Measurements from ENCODE around the gene SLC7A5.
"Not testable (repeated sequence)": the region's sequence is repeated elsewhere in the genome, so short reads cannot be mapped to it uniquely, and the experiment has no call there.

The SLC7A5 gene

GRCh38 chr16:87816507-87817100 lies 52.7 kb downstream of the SLC7A5 start:
- Histone ChIP-seq H2AFZ (ENCODE audit: low read depth, low read length) (no peak overlapping the region), H2BK120ac (ENCODE audit: low read depth, low read length) (no peak overlapping the region), H3K14ac (ENCODE audit: low read length in 2 of 2) (no peak overlapping the region), H3K4me1 (ENCODE audit: control insufficient read depth, insufficient read depth, low read depth, low read length) (no peaks in the 10 kb centered on the region), H3K36me3 (ENCODE audit: control insufficient read depth in 1 of 2, insufficient read depth in 2 of 2, low read depth in 1 of 2, low read length in 2 of 2) (no peaks in the 10 kb centered on the region), H3K23ac (ENCODE audit: low read length in 2 of 2) (no peak overlapping the region), H3K9ac (ENCODE audit: low read length) (no peak overlapping the region), H4K8ac (ENCODE audit: low read length) (no peak overlapping the region), H2AK5ac (ENCODE audit: low read length, severe bottlenecking) (no peak overlapping the region), H3K4ac (ENCODE audit: low read depth in 1 of 2, low read length in 2 of 2) (no peak overlapping the region), H3K27ac (ENCODE audit: low read length, poor library complexity, severe bottlenecking) (no peak overlapping the region), H2BK5ac (ENCODE audit: low read depth, low read length, poor library complexity, severe bottlenecking) (no peak overlapping the region), H3K18ac (ENCODE audit: low read depth in 1 of 2, low read length in 2 of 2) (no peak overlapping the region), H3K9me3 (ENCODE audit: control insufficient read depth, low read length) (peaks cover 33% of the 10 kb centered on the region), H3K4me2 (ENCODE audit: low read length, poor library complexity, severe bottlenecking) (no peak overlapping the region), H3K4me3 (ENCODE audit: insufficient read depth in 1 of 2, low read depth in 1 of 2, low read length in 2 of 2) (no peak overlapping the region), H3K27me3 (ENCODE audit: control insufficient read depth in 1 of 2, insufficient read depth in 1 of 2, low read length in 2 of 2) (peaks cover 11 to 25% of the 10 kb centered on the region in 2 experiments), H4K91ac (ENCODE audit: low read length) (no peak overlapping the region), H2BK12ac (ENCODE audit: low read length in 2 of 2) (no peak overlapping the region), H3K79me1 (replicated peaks; ENCODE audit: low read length, poor library complexity, severe bottlenecking) (no peaks in the 10 kb centered on the region), H2BK15ac (ENCODE audit: low read depth, poor library complexity, severe bottlenecking) (no peak overlapping the region)
- no peak for DNase-seq
- 87% methylated on average over 11 of the region's 11 CpGs for WGBS

- Histone ChIP-seq H3K4ac (ENCODE audit: low read depth in 1 of 2, low read length in 2 of 2) (no peak overlapping the region), H3K14ac (ENCODE audit: low read length in 2 of 2) (no peak overlapping the region), H3K4me3 (ENCODE audit: insufficient read depth in 1 of 2, low read depth in 1 of 2, low read length in 2 of 2) (no peak overlapping the region), H4K91ac (ENCODE audit: low read length) (no peak overlapping the region), H3K18ac (ENCODE audit: low read depth in 1 of 2, low read length in 2 of 2) (no peak overlapping the region), H2AFZ (ENCODE audit: low read depth, low read length) (no peak overlapping the region), H3K9ac (ENCODE audit: low read length) (no peak overlapping the region), H3K36me3 (ENCODE audit: control insufficient read depth in 1 of 2, insufficient read depth in 2 of 2, low read depth in 1 of 2, low read length in 2 of 2) (no peaks in the 10 kb centered on the region), H3K9me3 (ENCODE audit: control insufficient read depth, low read length) (peaks cover 33% of the 10 kb centered on the region), H3K4me1 (ENCODE audit: control insufficient read depth, insufficient read depth, low read depth, low read length) (no peaks in the 10 kb centered on the region), H2BK120ac (ENCODE audit: low read depth, low read length) (no peak overlapping the region), H3K27ac (ENCODE audit: low read length, poor library complexity, severe bottlenecking) (no peak overlapping the region), H2BK5ac (ENCODE audit: low read depth, low read length, poor library complexity, severe bottlenecking) (no peak overlapping the region), H3K4me2 (ENCODE audit: low read length, poor library complexity, severe bottlenecking) (no peak overlapping the region), H4K8ac (ENCODE audit: low read length) (no peak overlapping the region), H2BK15ac (ENCODE audit: low read depth, poor library complexity, severe bottlenecking) (no peak overlapping the region), H3K79me1 (replicated peaks; ENCODE audit: low read length, poor library complexity, severe bottlenecking) (no peaks in the 10 kb centered on the region), H2BK12ac (ENCODE audit: low read length in 2 of 2) (no peak overlapping the region), H2AK5ac (ENCODE audit: low read length, severe bottlenecking) (no peak overlapping the region), H3K23ac (ENCODE audit: low read length in 2 of 2) (no peak overlapping the region), H3K27me3 (ENCODE audit: control insufficient read depth in 1 of 2, insufficient read depth in 1 of 2, low read length in 2 of 2) (peaks cover 16 to 29% of the 10 kb centered on the region in 2 experiments)
- WGBS, result 70% methylated on average over 5 of the region's 5 CpGs
- no peak for DNase-seq
Observed at GRCh38 chr16:87815567-87815966, 53.7 kb downstream of the SLC7A5 start.

- WGBS, result 79% methylated on average over 10 of the region's 10 CpGs
- H2BK12ac ChIP-seq (ENCODE audit: low read length in 2 of 2), result no peak overlapping the region
- no peak overlapping the region for H3K27ac ChIP-seq (ENCODE audit: low read length, poor library complexity, severe bottlenecking)
- peaks cover 1% of the 10 kb centered on the region for H3K4me1 ChIP-seq (ENCODE audit: control insufficient read depth, insufficient read depth, low read depth, low read length)
- H4K8ac ChIP-seq (ENCODE audit: low read length), result no peak overlapping the region
- no peak overlapping the region for H2AFZ ChIP-seq (ENCODE audit: low read depth, low read length)
- peaks cover 14% of the 10 kb centered on the region for H3K9me3 ChIP-seq (ENCODE audit: control insufficient read depth, low read length)
- H3K23ac ChIP-seq (ENCODE audit: low read length in 2 of 2), result no peak overlapping the region
- H3K27me3 ChIP-seq (ENCODE audit: control insufficient read depth in 1 of 2, insufficient read depth in 1 of 2, low read length in 2 of 2), result peaks cover 22 to 39% of the 10 kb centered on the region in 2 experiments
- DNase-seq, result no peak
- no peak overlapping the region for H3K4ac ChIP-seq (ENCODE audit: low read depth in 1 of 2, low read length in 2 of 2)
- no peak overlapping the region for H2BK120ac ChIP-seq (ENCODE audit: low read depth, low read length)
- no peak overlapping the region for H2BK15ac ChIP-seq (ENCODE audit: low read depth, poor library complexity, severe bottlenecking)
- no peaks in the 10 kb centered on the region for H3K79me1 ChIP-seq (replicated peaks; ENCODE audit: low read length, poor library complexity, severe bottlenecking)
- H2BK5ac ChIP-seq (ENCODE audit: low read depth, low read length, poor library complexity, severe bottlenecking), result no peak overlapping the region
- no peak overlapping the region for H3K9ac ChIP-seq (ENCODE audit: low read length)
- H3K36me3 ChIP-seq (ENCODE audit: control insufficient read depth in 1 of 2, insufficient read depth in 2 of 2, low read depth in 1 of 2, low read length in 2 of 2), result no peaks in the 10 kb centered on the region
- no peak overlapping the region for H3K4me2 ChIP-seq (ENCODE audit: low read length, poor library complexity, severe bottlenecking)
- H3K14ac ChIP-seq (ENCODE audit: low read length in 2 of 2), result no peak overlapping the region
- no peak overlapping the region for H2AK5ac ChIP-seq (ENCODE audit: low read length, severe bottlenecking)
- H4K91ac ChIP-seq (ENCODE audit: low read length), result no peak overlapping the region
- H3K18ac ChIP-seq (ENCODE audit: low read depth in 1 of 2, low read length in 2 of 2), result no peak overlapping the region
- no peak overlapping the region for H3K4me3 ChIP-seq (ENCODE audit: insufficient read depth in 1 of 2, low read depth in 1 of 2, low read length in 2 of 2)
Observed at GRCh38 chr16:87812200-87812656, 57.1 kb downstream of the SLC7A5 start.

DNA sequence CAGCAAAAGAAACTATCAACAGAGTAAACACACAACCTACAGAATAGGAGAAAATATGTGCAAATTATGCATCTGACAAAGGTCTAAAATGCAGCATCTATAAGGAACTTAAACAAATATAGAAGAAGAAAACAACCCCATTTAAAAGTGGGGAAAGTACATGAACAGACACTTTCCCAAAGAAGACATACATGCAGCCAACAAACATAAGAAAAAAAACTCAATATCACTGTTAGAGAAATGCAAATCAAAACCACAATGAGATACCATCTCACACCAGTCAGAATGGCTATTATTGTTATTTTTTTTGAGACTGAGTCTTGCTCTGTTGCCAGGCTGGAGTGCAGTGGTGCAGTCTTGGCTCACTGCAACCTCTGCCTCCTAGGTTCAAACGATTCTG lies 57.9 kb downstream of the SLC7A5 start:
- not testable (repeated sequence) for H2AK5ac ChIP-seq (ENCODE audit: low read length, severe bottlenecking); H3K27ac ChIP-seq (ENCODE audit: low read length, poor library complexity, severe bottlenecking); H2BK5ac ChIP-seq (ENCODE audit: low read depth, low read length, poor library complexity, severe bottlenecking); H2BK15ac ChIP-seq (ENCODE audit: low read depth, poor library complexity, severe bottlenecking); H3K4ac ChIP-seq (ENCODE audit: low read depth in 1 of 2, low read length in 2 of 2); H3K4me2 ChIP-seq (ENCODE audit: low read length, poor library complexity, severe bottlenecking); H2BK12ac ChIP-seq (ENCODE audit: low read length in 2 of 2); H3K9me3 ChIP-seq (ENCODE audit: control insufficient read depth, low read length); DNase-seq; H3K79me1 ChIP-seq (replicated peaks; ENCODE audit: low read length, poor library complexity, severe bottlenecking); H3K4me3 ChIP-seq (ENCODE audit: insufficient read depth in 1 of 2, low read depth in 1 of 2, low read length in 2 of 2); H3K9ac ChIP-seq (ENCODE audit: low read length); H2AFZ ChIP-seq (ENCODE audit: low read depth, low read length); H4K8ac ChIP-seq (ENCODE audit: low read length); H3K23ac ChIP-seq (ENCODE audit: low read length in 2 of 2); H3K36me3 ChIP-seq (ENCODE audit: control insufficient read depth in 1 of 2, insufficient read depth in 2 of 2, low read depth in 1 of 2, low read length in 2 of 2); H3K4me1 ChIP-seq (ENCODE audit: control insufficient read depth, insufficient read depth, low read depth, low read length); H3K14ac ChIP-seq (ENCODE audit: low read length in 2 of 2); H3K18ac ChIP-seq (ENCODE audit: low read depth in 1 of 2, low read length in 2 of 2); H2BK120ac ChIP-seq (ENCODE audit: low read depth, low read length); H4K91ac ChIP-seq (ENCODE audit: low read length)
- 82% methylated on average over 1 of the region's 1 CpG for WGBS
- peaks cover 22 to 39% of the 10 kb centered on the region in 2 experiments for H3K27me3 ChIP-seq (ENCODE audit: control insufficient read depth in 1 of 2, insufficient read depth in 1 of 2, low read length in 2 of 2)
